GM12801 (cell line): ENCODE measurements around the gene LRRFIP1.

Experiments used
- TF ChIP-seq, protein P1 (sequence below): IDR thresholded peaks from one replicate; pipeline ENCODE4 v1.5.1; 2011; ENCODE audit warnings: control low read depth; ENCODE audit not compliant: insufficient read length; ENCODE audit errors: extremely low read depth

The LRRFIP1 gene

DNA sequence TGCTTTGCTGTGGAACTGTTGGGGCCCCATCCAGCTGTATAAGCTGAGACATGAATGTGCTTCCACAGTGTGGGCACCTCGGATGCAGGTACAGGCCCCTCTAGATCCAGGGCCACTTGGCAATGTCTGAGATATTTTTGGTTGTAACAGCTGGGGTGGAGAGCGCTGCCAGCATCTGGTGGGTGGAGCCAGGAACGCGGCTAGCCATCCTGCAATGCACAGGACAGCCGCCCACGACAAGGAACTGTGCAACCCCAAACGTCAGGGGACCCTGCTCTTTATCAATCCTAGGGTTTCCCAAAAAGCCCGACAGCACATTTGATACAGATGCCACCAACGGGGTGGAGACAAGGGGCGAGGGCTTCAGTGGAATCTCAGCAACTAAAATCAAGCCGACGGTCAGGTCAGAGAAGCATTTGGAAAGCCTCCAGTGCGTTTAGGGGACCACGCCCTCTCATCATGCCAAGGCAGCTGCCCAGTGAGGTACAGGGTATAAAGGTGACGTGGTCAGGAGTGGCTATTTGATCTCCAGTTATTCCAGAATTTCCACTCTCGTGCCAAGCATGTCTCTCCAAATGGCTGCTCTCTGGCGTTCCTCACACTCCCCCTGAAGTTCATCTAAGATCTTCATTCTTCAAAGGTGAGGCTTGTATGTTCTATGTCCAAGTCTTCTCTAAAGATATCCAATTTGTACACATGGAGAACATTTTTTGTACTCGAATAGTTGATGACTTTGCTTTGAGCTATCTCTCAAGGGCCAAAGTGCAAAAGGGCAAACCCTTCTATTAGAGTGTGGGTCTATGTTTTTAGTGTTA is 55.7 kb downstream of the LRRFIP1 start:
- TF ChIP-seq, protein P1, sequence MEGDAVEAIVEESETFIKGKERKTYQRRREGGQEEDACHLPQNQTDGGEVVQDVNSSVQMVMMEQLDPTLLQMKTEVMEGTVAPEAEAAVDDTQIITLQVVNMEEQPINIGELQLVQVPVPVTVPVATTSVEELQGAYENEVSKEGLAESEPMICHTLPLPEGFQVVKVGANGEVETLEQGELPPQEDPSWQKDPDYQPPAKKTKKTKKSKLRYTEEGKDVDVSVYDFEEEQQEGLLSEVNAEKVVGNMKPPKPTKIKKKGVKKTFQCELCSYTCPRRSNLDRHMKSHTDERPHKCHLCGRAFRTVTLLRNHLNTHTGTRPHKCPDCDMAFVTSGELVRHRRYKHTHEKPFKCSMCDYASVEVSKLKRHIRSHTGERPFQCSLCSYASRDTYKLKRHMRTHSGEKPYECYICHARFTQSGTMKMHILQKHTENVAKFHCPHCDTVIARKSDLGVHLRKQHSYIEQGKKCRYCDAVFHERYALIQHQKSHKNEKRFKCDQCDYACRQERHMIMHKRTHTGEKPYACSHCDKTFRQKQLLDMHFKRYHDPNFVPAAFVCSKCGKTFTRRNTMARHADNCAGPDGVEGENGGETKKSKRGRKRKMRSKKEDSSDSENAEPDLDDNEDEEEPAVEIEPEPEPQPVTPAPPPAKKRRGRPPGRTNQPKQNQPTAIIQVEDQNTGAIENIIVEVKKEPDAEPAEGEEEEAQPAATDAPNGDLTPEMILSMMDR: no peak

DNA sequence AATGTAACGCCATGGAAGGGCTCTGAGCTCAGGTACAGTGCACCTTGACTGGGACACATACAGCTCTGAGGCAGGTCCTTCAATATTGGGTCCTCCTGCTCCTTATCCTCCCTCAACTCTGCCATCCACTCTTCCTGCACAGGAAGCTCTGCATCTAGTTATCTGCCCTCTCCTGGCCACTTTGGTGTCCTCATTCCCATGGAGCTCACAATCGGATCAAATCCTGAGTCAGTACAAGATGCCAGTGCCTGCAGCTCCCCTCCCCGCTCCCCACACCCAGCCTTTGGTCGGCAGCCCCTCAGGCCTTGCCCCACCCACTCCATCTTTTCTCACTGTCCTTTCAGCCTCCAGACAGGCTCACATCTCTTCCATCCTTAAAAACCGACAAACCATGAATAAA is 58.0 kb downstream of the LRRFIP1 start:
- TF ChIP-seq, protein P1: no peak

DNA sequence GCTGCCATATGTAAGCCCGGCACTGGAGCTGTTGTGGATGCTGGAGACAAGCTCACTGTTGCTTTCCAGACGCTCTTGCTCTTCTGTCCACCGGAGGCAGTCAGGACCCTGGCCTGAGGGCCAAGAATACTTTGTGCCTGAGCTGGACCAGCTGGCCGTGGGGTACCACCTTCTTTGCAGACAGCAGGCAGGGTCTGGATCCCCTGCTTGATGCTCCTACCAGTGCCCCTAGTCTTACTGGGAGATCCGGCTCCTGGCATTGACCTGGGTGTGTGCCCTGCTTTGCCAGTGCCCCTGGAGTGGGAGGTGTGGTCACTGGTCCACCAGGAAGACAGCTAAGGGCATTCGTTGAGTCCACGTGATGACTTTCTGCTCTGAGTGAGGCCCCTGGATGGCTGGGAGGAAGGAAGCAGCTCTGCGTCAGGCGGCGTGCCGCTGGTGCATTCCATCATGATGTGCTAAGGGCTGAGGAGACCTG is 59.3 kb downstream of the LRRFIP1 start:
- TF ChIP-seq, protein P1: no peak

DNA sequence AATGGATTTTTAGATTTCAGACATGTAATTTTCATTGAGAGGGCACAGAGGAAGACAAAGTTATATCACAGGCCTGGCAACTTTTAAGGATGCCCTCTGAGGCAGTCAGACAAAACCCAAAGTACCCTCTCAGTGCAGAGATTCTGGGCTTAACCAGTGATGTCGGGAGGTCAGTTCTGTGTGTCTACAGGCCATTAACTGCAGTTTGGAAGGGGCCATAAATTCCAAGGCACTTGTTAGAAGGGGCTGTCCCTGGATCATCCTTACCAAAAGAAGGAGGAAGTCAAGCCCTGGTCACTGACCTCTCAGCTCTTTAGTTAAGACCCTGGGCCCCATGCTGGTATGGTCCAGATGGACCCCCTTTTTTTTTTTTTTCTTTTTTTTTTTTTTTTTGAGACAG is 60.7 kb downstream of the LRRFIP1 start:
- TF ChIP-seq, protein P1: no peak

DNA sequence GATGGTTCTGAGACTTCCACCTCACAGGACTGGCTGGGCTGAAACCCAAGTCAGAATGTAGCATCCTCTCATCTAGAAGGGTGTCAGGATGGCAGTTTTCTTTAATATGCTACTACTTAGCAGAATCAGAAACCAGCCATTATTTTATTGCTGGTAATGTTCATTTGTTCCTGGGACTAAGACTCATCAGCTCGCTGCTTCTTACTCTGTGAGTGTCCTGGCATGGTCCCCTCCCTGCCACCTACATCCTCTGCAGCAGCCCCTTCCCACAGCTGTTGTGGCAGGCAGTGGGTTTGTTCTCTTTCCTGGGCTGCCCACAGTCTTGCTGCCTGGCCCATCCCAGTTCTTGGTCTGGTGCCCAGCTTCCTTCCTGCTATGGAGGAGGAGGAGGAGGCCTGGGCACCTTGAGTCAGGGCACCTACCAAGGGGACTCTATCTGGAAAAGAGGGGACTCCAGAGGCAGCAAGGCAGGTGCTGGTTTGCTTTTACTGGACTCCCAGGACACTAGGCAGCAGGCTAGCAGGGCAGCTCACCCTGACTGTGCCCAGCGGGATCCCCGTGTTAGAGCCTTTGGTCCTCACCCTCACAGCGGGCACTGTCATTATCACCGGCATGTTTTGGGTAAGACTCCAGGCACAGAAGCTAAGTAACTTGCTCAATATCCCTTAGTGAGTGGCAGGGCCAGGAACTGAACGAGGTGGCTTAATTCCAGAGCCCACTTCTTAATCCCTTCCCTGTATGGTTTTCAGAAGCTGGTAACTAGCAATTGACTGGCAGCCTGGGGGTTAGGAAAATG is 62.1 kb downstream of the LRRFIP1 start:
- TF ChIP-seq, protein P1: no peak

DNA sequence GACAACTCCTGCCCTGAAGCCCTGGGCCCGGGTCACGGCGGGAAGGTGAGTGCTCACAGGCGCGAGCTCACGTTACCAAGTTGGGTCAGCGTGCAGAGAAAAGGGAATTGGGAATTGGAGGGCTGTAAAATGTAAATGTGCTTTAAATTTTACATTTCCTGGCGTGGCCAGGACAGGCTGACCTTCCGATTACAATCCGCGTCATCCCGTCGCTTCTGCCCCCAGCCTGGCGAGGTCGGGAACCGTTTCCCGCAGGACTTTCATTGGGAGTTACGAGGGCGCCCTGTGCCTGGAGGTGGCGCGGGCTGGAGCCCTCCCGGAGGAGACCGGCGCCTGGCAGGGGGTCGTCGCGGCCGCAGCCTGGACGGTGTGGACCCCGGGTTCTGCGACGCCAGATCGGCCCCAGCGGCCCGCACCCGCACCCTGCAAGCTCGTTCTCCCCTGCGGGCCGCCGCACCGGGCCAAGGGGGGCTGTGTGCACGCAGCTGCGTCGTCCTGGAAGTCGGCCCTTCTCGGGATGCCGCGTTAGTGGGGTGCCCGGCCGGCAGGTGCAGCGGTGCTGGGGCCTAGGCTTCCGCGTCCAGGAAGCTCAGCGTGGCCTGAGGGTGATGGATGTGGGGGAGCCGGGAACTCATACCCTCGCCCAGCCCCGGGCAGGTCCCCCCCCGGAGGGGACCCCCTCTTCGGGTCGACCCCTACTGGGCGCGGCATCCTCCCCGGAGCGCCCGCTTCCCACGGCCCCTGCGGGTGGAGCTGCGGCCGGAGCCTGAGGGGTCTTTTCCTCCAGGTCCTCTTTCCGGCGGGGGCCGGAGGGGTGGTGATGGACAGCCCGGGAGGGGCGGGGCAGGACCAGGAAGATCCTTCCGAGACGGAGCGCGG is 63.9 kb downstream of the LRRFIP1 start:
- TF ChIP-seq, protein P1: no peak
